ENCODE data around the gene SF1.

SF1 gene

GRCh38 chr11:64751136-64751535 is 27.2 kb downstream of the SF1 start:
- no peak for FAIRE-seq
- TF ChIP-seq POLR2AphosphoS5 (IDR thresholded peaks at IDR 0.05; ENCODE audit: low read depth, low read length) = no peak
- no peak for TF ChIP-seq POLR2A (IDR thresholded peaks at IDR 0.05; ENCODE audit: low read depth, low read length)
- TF ChIP-seq TAF1 (IDR thresholded peaks at IDR 0.05; ENCODE audit: borderline replicate concordance, low read depth, low read length) = no peak
- no peak for DNase-seq (ENCODE audit: insufficient read length)

GRCh38 chr11:64750361-64751054 is 27.8 kb downstream of the SF1 start:
- DNase-seq (ENCODE audit: insufficient read length) (no peak), FAIRE-seq (no peak)

GRCh38 chr11:64747961-64748665 is 30.2 kb downstream of the SF1 start:
- no peak for DNase-seq (ENCODE audit: insufficient read length)
- FAIRE-seq = no peak
- TF ChIP-seq TAF1 (IDR thresholded peaks at IDR 0.05; ENCODE audit: borderline replicate concordance, low read depth, low read length) (no peak), POLR2AphosphoS5 (IDR thresholded peaks at IDR 0.05; ENCODE audit: low read depth, low read length) (no peak), POLR2A (IDR thresholded peaks at IDR 0.05; ENCODE audit: low read depth, low read length) (no peak)

More at GRCh38 chr11:64750361-64751054, 27.8 kb downstream of the SF1 start:
- no peak for TF ChIP-seq POLR2AphosphoS5 (IDR thresholded peaks at IDR 0.05; ENCODE audit: low read depth, low read length)
- no peak for TF ChIP-seq POLR2A (IDR thresholded peaks at IDR 0.05; ENCODE audit: low read depth, low read length)
- TF ChIP-seq TAF1 (IDR thresholded peaks at IDR 0.05; ENCODE audit: borderline replicate concordance, low read depth, low read length) = no peak

- TF ChIP-seq POLR2AphosphoS5 (IDR thresholded peaks at IDR 0.05; ENCODE audit: low read depth, low read length) (no peak), TAF1 (IDR thresholded peaks at IDR 0.05; ENCODE audit: borderline replicate concordance, low read depth, low read length) (no peak), POLR2A (IDR thresholded peaks at IDR 0.05; ENCODE audit: low read depth, low read length) (no peak)
- DNase-seq (ENCODE audit: insufficient read length) (no peak), FAIRE-seq (no peak)
These were observed 31.9 kb downstream of the SF1 start for GRCh38 chr11:64746486-64746885.

GRCh38 chr11:64745521-64746328 is 32.6 kb downstream of the SF1 start:
- peak; percentile 87 for FAIRE-seq
- DNase-seq (ENCODE audit: insufficient read length) = peak; percentile 77
- no peak for TF ChIP-seq POLR2A (IDR thresholded peaks at IDR 0.05; ENCODE audit: low read depth, low read length)
- TF ChIP-seq POLR2AphosphoS5 (IDR thresholded peaks at IDR 0.05; ENCODE audit: low read depth, low read length) = no peak
- no peak for TF ChIP-seq TAF1 (IDR thresholded peaks at IDR 0.05; ENCODE audit: borderline replicate concordance, low read depth, low read length)

- FAIRE-seq (peak; percentile 14), DNase-seq (ENCODE audit: insufficient read length) (peak; percentile 61)
- TF ChIP-seq POLR2A (IDR thresholded peaks at IDR 0.05; ENCODE audit: low read depth, low read length) = no peak
- TF ChIP-seq POLR2AphosphoS5 (IDR thresholded peaks at IDR 0.05; ENCODE audit: low read depth, low read length) = no peak
- TF ChIP-seq TAF1 (IDR thresholded peaks at IDR 0.05; ENCODE audit: borderline replicate concordance, low read depth, low read length) = no peak
These were observed 33.2 kb downstream of the SF1 start for GRCh38 chr11:64745189-64745520.

- DNase-seq (ENCODE audit: insufficient read length) (no peak), FAIRE-seq (no peak)
- no peak for TF ChIP-seq POLR2AphosphoS5 (IDR thresholded peaks at IDR 0.05; ENCODE audit: low read depth, low read length)
- TF ChIP-seq POLR2A (IDR thresholded peaks at IDR 0.05; ENCODE audit: low read depth, low read length) = no peak
- TF ChIP-seq TAF1 (IDR thresholded peaks at IDR 0.05; ENCODE audit: borderline replicate concordance, low read depth, low read length) = no peak
These were observed 33.7 kb downstream of the SF1 start for GRCh38 chr11:64744544-64745188.

GRCh38 chr11:64743591-64744543 is 34.5 kb downstream of the SF1 start, which contains the start of gene RASGRP2:
Gene RASGRP2 (minus strand): TSS chr11:64744142. CDS start chr11:64742866, 1,276 bp downstream.
- FAIRE-seq (peak; percentile 97), DNase-seq (ENCODE audit: insufficient read length) (no peak)
- TF ChIP-seq POLR2A (IDR thresholded peaks at IDR 0.05; ENCODE audit: low read depth, low read length) = no peak
- no peak for TF ChIP-seq POLR2AphosphoS5 (IDR thresholded peaks at IDR 0.05; ENCODE audit: low read depth, low read length)
- no peak for TF ChIP-seq TAF1 (IDR thresholded peaks at IDR 0.05; ENCODE audit: borderline replicate concordance, low read depth, low read length)

GRCh38 chr11:64742889-64743590 is 35.3 kb downstream of the SF1 start:
- TF ChIP-seq POLR2A (IDR thresholded peaks at IDR 0.05; ENCODE audit: low read depth, low read length) (no peak), TAF1 (IDR thresholded peaks at IDR 0.05; ENCODE audit: borderline replicate concordance, low read depth, low read length) (no peak), POLR2AphosphoS5 (IDR thresholded peaks at IDR 0.05; ENCODE audit: low read depth, low read length) (no peak)
- FAIRE-seq (peak; percentile 86), DNase-seq (ENCODE audit: insufficient read length) (peak; percentile 96)

Measured in GM12892 (cell line).